GM19043 (cell line): Measurements from ENCODE around the gene JSRP1.

Experiments
- ATAC-seq: cut with Tn5 transposase; IDR thresholded peaks from one replicate; pipeline ENCODE4 v1.9.1; 2021; ENCODE audit warnings: low read depth; ENCODE audit not compliant: unreplicated experiment

JSRP1 gene

DNA sequence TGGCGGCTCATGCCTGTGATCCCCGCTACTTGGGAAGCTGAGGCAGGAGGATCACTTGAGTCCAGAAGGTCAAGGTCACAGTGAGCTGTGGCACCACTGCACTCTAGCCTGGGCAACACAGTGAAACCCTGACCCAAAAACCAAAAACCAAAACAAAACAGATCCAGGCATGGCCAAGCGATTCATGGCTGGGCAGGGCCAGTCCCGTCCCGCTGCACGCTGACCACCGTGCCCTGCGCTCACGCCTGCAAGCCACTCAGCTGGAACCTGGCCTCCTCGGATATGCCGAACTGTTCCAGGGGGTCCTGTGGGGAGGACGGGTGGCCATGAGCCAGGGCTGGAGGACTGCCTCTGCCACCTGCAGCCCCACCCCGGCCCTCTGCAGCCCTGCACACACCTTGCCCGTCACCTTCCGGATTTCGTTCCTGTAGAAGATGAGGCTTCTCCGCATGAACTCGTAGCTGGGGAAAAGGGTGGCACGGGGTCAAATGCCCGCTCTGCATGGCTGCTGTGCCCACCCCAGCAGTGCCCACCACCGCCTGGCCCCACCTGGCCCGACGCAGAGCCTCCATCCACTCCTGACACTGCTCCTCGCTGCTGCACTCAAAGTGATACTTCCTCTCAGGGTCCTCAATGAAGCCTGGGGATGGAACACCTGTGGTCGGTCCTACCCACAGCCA, 22.5 kb downstream of the JSRP1 start:
- no peak for ATAC-seq

DNA sequence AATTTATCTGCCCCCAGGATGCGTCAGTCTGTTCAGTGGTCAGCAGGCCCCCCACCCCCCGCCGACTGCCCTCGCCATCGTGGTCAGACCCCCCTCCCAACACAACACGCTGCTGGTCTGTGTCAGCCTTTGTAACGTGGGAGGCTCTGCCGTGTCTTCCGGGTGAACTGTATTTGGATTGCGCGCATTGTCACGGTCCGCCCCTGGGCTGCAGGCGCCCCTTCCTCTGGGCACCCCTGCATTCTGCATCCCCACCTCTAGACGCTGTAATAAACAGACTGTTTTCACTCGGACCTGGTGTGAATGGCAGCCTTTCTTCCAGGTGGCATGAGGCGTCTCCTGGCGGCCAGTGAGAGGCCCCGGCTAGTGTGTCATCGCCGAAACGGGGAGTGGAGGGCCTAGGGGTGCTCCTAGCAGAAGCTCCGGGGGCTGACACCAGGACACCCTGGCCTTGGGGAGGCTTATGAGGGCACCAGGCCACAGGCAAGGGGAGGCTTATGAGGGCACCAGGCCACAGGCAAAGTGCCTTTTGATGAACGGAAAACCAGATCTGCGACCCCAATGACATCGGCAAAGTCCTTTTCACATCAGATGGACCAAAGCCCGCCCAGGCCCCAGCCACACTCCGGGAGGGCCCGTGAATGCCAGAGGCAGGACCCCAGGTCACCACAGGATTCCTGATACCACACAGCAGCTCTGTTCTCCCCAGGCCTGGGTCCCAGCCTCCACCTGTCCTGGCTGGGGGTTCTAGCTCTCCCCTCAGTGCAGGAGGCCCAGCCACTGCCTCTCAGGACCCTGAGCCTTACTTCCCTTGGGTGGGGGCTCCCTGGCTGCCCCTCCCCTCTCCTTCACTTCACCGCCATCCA, 23.7 kb downstream of the JSRP1 start:
- no peak for ATAC-seq

DNA sequence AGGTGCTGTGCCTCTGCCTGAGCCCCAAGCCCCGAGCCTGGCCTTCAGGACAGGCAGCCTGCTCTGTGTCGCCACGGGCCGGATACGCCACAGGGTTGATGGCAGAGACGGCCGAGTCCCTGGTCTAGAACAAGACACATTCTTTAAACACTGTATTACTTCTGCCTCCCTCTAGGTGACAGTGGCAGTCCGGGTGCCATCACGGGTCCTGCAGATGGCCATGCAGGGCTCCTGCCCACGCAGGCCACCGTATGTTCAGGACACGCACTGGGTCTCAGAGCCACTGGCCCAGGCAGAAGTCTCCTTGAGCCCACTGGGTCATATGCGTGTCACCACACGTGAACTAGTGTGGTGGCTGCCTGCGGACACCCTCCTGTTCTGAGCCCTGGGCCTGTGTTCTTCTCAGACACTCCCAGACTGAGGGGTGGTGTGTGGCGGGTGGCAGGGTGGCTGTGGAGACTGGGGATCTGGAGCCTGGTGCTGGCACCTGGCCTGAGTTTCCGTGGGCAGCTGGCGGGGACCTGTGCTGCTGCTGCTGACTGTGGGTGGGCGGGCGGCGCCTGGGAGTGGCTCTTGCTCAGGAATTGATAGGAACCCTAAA, 24.5 kb downstream of the JSRP1 start:
- no peak for ATAC-seq

DNA sequence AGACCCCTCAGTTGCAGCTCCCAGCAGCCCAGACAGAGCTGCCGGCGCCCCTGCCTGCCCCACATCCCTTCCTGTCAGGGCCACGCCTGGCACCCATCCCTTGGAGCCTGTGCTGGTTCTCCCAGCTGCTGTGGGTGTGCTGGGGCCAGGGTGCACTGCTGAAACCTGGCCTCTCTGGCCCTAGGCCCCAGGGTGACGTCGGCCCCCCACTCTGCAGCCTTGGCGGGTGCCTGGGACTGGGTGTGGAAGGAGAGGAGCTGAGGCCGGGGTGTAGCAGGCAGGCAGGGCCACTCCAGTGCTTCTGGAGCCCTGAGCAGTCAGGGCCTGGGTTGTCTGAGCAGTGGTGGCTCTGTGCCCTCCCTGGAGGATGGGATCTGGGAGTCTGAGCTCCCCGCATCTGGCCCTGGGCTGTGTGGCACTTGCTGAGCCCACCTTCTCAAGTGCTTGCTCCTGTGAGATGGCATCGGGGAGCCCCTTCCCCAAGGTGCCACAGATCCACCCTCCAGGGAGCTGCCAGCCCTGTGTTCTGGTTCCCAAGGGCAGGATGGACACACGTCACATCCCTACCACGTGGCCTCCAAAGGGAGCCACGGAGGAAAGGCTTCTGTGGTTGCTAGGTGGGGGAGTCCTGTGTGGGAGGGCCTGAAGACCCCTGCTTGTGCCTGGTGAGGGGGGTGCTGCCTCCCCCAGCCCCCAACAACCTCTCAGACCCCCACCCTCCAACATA, 25.2 kb downstream of the JSRP1 start:
- no peak for ATAC-seq

DNA sequence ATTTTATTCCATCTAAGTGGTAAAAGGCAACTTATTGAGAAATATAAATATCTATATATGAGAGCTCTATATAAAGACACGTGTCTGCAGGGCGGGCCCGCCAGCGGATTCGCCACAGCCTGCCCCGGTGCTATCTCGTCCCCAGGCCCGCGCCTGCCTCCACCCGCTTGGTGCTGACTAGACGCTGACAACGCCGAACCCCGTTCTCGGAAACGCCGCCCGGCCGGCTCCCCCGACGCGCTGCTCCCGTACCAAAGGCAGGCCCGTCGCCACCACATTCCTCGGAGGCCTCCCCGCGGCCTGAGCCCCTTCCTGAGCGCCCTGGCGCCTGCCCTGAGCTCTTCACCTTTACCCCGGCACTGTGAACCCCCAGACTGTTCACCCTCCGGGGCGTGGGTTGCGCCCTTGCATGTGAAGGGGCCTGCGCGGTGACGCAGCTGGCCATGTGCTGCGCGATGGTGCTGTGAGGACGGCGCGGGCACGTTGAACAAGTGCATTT, 26.1 kb downstream of the JSRP1 start:
- no peak for ATAC-seq

DNA sequence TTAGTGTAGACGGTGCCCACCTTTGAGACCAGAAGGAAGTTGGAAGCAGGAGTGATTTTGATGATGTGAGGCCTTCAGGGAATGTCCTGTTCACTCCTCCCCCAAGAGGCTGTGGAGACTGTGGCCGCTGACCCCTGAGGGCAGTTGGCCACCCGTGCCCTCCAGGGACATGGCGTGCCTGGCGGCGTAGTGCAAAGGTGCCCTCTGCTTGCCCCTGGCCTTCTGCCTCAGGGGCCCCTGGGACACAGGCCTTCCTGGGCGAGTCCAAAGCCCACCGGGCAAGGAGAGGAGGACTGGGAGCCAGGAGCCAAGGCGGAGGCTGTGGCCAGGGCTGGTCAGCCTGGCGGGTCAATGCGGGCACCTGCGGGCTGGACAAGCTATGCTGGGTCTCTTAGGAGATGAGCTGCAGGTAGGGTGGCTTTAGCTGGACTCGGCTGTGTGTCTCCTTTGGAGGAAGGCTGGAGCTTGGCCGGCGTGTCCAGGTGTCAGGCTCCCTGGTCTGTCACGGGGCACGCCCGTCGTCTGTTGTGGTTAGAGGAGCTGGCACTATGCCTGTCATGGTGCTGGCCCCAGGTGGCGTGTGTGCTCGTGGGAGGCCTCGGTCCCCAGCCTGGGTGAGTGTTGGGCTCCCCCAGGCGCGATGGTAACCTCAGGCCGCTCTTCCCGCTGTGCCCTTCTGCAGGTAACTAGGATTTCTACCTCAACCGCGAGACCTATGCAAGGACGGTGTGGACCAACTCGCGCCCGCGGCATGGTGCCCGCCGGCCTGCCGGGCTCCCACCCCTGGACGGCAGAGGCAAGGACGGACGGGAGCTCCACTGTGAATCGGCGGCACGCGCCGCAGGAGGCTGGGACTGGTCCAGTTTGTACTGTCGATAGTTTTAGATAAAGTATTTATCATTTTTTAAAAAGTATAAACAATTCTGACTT, 26.8 kb downstream of the JSRP1 start:
- no peak for ATAC-seq

DNA sequence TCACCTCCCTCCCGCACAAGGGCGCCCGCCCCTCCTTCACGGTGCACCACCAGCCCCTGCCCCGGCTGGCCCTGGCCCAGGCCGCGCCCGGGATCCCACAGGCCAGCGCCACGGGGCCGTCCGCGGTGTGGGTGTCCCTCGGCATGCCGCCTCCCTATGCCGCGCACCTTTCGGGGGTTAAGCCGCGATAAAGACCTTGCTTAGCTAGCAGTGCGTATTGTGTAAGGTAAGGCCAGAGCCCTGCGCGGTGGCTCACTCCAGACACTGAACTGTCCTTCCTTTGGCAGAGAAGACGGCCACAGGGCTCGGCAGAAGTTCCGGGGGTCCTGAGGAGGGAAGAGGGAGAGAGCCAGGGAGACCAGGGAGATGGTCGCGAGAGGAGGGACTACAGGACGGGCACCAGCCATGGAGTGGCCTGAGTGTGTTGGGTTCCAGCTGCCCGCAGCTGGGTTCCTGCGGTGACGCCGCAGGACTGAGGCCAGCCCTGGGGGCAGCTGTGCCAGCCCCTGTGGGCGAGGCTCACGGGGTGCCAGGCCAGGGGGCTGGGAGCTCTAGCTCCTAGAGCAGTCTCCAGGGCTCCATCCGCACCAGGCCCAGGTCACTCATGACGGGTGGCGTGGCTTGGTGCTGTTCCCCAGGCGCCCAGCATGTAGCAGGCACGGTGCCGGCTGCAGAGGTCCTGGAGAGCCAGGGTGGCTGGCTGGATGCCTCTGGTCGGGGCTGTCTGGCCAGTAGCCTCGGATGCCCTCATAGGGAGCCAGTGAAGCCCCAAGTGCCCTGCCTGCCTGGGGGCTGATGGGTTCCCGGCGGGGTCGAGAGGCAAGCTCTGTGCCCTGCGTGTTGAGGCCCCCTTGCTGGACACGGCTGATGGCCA, 27.8 kb downstream of the JSRP1 start:
- ATAC-seq, result no peak

DNA sequence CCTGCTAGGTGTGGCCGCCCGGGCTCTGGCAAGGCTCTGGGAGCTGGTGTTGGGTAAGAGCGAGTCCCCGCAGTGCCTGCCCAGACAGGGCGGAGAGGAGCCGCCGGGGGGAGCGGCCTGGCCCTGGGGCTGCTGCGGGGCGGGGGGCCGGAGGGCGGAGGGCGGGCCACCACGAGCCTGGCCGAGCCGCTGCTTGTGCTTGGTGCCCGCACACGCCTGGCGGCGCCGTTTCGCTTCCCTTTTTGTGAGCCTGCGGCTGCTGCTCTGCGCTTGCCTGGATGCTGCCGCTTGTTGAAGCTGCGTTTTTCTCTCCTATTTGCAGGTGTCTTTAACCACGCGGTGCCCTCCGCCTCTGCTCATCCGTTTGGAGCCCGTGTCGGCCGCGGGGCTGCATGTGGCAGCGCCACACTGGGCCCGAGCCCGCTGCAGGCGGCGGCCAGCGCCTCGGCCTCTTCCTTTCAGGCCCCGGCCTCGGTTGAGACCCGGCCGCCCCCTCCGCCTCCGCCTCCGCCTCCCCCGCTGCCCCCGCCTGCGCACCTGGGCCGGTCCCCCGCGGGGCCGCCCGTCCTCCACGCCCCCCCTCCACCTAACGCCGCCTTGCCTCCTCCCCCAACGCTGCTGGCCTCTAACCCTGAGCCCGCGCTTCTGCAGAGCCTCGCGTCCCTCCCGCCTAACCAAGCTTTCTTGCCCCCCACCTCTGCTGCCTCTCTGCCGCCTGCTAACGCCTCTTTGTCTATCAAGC, 28.6 kb downstream of the JSRP1 start:
- no peak for ATAC-seq

DNA sequence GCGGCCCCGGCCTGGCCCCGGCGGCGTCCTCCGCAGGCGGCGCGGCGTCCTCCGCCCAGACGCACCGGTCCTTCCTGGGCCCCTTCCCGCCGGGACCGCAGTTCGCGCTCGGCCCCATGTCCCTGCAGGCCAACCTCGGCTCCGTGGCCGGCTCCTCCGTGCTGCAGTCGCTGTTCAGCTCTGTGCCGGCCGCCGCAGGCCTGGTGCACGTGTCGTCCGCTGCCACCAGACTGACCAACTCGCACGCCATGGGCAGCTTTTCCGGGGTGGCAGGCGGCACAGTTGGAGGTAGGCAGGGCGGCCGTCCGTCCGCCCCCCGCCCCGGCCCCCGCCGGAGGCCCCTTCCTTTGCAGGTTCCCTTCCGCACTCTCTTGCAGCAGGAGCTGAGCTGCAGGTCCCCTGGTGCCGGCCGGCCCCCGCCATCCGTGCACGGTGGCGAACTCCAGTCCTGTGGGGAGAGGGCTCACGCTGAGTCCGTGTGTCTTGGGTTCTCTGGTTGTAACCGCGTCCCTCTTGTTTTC, 29.3 kb downstream of the JSRP1 start:
- ATAC-seq, result no peak

DNA sequence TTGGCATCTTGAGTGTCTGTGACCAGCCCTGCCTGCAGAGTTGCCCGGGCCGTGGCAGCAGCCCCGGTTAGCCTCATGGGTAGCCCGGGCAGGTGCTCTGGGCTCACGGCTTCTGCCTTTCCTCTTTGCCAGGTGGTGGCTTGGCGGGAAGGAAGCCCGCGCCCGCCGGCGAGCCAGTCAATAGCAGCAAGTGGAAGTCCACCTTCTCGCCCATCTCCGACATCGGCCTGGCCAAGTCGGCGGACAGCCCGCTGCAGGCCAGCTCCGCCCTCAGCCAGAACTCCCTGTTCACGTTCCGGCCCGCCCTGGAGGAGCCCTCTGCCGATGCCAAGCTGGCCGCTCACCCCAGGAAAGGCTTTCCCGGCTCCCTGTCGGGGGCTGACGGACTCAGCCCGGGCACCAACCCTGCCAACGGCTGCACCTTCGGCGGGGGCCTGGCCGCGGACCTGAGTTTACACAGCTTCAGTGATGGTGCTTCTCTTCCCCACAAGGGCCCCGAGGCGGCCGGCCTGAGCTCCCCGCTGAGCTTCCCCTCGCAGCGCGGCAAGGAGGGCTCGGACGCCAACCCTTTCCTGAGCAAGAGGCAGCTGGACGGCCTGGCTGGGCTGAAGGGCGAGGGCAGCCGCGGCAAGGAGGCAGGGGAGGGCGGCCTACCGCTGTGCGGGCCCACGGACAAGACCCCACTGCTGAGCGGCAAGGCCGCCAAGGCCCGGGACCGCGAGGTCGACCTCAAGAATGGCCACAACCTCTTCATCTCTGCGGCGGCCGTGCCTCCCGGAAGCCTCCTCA, 30.0 kb downstream of the JSRP1 start:
- no peak for ATAC-seq

DNA sequence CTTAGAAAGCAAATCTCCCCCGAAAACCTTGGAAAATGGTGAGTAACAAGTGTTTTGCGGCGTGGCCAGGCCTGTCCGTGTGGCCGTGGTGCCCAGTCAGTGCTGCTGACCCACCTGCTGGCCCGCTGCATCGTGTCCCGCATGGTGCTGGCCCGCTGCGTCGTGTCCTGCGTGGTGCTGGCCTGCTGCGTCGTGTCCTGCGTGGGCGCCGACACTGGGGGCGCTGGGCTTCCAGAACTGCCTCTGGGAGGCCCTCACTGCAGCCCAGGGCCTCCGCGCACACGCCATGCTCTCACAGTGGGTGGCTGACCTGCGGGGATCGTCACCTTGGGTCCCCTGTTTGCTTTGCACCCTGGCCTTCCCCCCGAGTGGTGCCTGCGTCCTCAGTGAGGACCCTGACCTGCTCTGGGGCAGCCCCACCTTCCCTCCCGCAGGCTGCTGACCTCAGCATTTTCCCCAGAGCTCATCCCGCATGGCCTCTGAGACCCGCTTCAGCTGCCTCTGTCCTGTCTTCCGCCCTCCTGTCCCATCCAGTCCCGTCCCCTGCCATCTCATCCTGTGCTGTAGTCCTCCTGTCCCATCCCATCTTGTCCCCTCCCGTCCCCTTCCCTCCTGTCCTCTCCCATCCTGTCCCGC, 30.7 kb downstream of the JSRP1 start:
- ATAC-seq, result no peak

DNA sequence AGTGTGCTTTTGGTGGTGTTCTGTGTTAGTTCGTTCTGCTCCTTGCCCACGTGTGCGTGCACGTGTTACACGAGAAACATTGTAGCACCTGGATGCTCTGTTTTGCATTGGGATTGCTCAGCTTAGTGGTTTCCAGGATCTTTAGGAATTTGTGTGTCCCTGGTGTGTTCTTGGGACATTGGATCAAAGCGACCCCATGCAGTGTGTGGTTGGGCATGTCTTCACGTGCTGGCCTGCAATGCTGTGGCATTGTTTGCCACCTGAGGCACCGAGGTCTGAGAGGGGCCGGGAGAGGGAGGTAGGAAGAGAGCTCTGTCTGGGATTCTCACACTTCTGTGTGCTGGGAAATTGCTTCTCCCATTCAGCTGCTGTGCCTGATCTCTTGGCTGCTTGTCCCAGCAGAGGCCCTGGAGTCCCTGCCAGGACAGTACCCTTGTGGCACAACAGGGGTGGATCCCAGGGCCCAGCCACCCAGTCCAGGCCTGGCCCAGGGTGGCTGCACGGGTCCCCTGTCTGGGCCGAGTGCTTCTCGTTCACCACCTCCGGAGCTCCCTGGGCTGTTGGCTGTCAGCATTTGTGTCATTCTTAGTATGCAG, 31.4 kb downstream of the JSRP1 start:
- ATAC-seq, result no peak

DNA sequence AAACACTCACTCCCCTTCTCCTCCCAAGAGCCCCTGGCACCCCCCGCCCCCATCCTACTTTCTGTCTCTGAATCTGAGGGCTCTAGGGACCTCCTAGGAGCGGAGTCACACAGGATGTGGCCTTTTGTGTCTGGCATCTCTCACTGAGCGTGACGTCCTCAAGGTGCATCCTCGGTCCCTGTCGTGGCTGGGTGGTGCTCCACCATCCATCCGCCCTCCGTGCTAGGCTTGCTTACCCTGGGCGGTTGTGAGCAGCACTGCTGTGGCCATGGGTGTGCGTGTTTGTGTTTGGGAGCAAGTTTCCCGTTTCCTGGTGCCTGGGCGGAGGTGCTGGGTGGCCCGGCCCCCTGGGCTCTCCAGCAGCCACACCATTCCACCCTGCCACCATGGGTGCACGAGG, 32.3 kb downstream of the JSRP1 start:
- peak; percentile 63 for ATAC-seq

DNA sequence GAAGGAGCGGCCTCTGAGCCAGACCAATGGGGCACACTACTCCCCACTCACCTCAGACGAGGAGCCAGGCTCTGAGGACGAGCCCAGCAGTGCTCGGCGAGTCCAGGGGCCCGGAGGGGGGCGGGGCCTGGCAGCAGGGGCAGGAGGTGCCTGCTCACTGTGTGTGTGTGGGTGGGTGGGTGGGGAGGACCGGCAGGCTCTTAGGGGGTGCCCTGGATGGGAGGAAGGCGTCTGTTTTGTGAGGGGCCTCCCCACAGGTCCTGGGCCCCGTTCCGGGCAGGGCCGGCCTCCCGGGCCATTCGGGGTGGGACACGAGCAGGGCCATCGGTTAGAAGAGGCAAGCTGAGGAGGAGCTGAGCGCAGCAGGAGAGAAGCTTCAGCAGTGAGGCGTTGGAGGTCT, 32.8 kb downstream of the JSRP1 start:
- no peak for ATAC-seq

DNA sequence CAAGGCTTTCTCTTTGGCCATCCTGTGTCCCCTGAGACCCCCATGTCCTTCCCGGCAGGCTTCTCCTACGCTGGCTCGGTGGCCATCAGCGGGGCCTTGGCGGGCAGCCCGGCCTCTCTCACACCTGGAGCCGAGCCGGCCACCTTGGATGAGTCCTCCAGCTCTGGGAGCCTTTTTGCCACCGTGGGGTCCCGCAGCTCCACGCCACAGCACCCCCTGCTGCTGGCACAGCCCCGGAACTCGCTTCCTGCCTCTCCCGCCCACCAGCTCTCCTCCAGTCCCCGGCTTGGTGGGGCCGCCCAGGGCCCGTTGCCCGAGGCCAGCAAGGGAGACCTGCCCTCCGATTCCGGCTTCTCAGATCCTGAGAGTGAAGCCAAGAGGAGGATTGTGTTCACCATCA, 34.3 kb downstream of the JSRP1 start:
- no peak for ATAC-seq

DNA sequence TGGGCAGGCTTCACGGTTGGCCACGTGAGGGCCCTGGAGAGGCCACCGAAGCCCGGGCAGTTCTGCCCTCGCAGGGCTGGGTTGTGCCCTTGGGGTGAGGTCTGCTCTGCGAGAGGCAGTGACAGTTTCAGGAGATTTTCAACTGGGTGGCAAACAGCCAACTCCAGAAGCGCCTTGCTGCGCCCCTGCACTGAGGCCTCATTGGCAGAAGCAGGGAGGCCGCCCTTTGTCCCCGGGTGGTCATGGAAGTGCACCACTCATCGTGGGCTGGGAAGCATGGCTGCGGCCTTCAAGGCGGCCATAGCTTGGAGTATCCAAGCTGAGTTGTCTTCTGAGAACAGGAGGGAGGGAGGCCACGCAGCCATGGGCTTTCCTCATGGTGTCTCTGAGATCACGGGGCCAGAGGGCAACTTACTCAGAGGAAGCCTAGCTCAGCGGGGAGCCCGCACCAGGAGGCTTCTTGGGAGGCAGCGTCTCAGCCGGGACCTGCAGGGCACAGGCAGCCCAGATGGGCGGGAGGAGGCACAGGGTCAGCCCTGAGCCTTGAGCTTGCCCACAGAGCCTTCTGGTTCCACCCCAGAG, 34.9 kb downstream of the JSRP1 start:
- ATAC-seq, result no peak
